Measurements from ENCODE around the gene FNBP1. TPM values are rescaled to one million over a fixed set of nuclear protein-coding genes. Genes with fewer than 3 reads are reported as not detected.
A peak's percentile ranks its signal among the peaks of the same experiment; 100 is the strongest.

Gene FNBP1
- total RNA-seq, 1 donor from 2014 or later, result 87.2 TPM

GRCh38 chr9:129887334-129888292 is 155.4 kb downstream of the FNBP1 start:
- Histone ChIP-seq H3K9me3 (no peaks in the 10 kb centered on the region), H3K4me3 (no peak overlapping the region), H3K36me3 (peaks cover 9 to 27% of the 10 kb centered on the region in 2 donors), H3K27me3 (no peaks in the 10 kb centered on the region), H3K27ac (peak overlapping the region; percentile 79 to 83), H3K4me1 (peaks cover 11 to 26% of the 10 kb centered on the region in 2 donors)
- intact Hi-C loops (cut with DNase I), result loop anchor here (5.0 kb wide), 1 partner anchor 50 kb away; no protein-coding TSS in a partner anchor
- no peak for DNase-seq (ENCODE audit: low spot score in 2 of 2)
- no peak for TF ChIP-seq CTCF (IDR thresholded peaks at IDR 0.05)

- no peak for TF ChIP-seq CTCF (IDR thresholded peaks at IDR 0.05)
- Histone ChIP-seq H3K36me3 (peaks cover 19 to 27% of the 10 kb centered on the region in 2 donors), H3K4me1 (peaks cover 11 to 23% of the 10 kb centered on the region in 2 donors), H3K9me3 (no peaks in the 10 kb centered on the region), H3K27ac (peak overlapping the region; percentile 79 to 83), H3K27me3 (no peaks in the 10 kb centered on the region), H3K4me3 (peak overlapping the region; percentile 29 to 55)
- DNase-seq (ENCODE audit: low spot score in 2 of 2), result no peak
- intact Hi-C loops (cut with DNase I), result loop anchor here (1.0 to 5.0 kb wide), 2 partner anchors 51 to 213 kb away; no protein-coding TSS in a partner anchor
Observed at GRCh38 chr9:129886226-129887174, 156.5 kb downstream of the FNBP1 start.

GRCh38 chr9:129885670-129886106 is 157.3 kb downstream of the FNBP1 start:
- peak overlapping the region; percentile 79 to 83 for H3K27ac ChIP-seq
- no peaks in the 10 kb centered on the region for H3K9me3 ChIP-seq
- peaks cover 11 to 22% of the 10 kb centered on the region in 2 donors for H3K4me1 ChIP-seq
- intact Hi-C loops (cut with DNase I), result loop anchor here (1.0 to 5.0 kb wide), 4 partner anchors 52 to 214 kb away; partner anchors contain the start of gene FNBP1
- TF ChIP-seq CTCF (IDR thresholded peaks at IDR 0.05), result peak; percentile 95 to 99 (median 96)
- peak overlapping the region; percentile 29 to 55 for H3K4me3 ChIP-seq
- no peaks in the 10 kb centered on the region for H3K27me3 ChIP-seq
- H3K36me3 ChIP-seq, result peaks cover 24 to 27% of the 10 kb centered on the region in 2 donors
- DNase-seq (ENCODE audit: low spot score in 2 of 2), result peak; percentile 81 to 97

GRCh38 chr9:129885018-129885669 is 157.8 kb downstream of the FNBP1 start:
- H3K36me3 ChIP-seq, result peaks cover 22% of the 10 kb centered on the region in 2 donors
- no peaks in the 10 kb centered on the region for H3K9me3 ChIP-seq
- H3K4me3 ChIP-seq, result peak overlapping the region; percentile 29 to 55
- intact Hi-C loops (cut with DNase I), result loop anchor here (1.0 to 5.0 kb wide), 3 partner anchors 52 to 158 kb away; partner anchors contain the start of gene FNBP1
- peak overlapping the region; percentile 79 to 83 for H3K27ac ChIP-seq
- no peak for DNase-seq (ENCODE audit: low spot score in 2 of 2)
- peaks cover 11 to 22% of the 10 kb centered on the region in 2 donors for H3K4me1 ChIP-seq
- TF ChIP-seq CTCF (IDR thresholded peaks at IDR 0.05), result peak in 2 of 3 experiments; percentile 21 to 32
- no peaks in the 10 kb centered on the region for H3K27me3 ChIP-seq
